Glutamatergic neuron (in vitro differentiated cells): Measurements from ENCODE around the gene TAF1B. TPM values are rescaled to one million over a fixed set of nuclear protein-coding genes. Genes with fewer than 3 reads are reported as not detected.

Experiments
- DNase-seq: peaks from one replicate; pipeline ENCODE4 v3.0.0; 2022
- H3K27ac Mint-ChIP-seq: one replicate; pipeline ENCODE4 v1.8.0; 2020; ENCODE audit warnings: mild to moderate bottlenecking, mixed read lengths, inconsistent platforms; ENCODE audit not compliant: unreplicated experiment
- H3K27me3 Mint-ChIP-seq: one replicate; pipeline ENCODE4 v1.8.0; 2020; ENCODE audit warnings: mild to moderate bottlenecking, moderate library complexity, mixed read lengths, inconsistent platforms; ENCODE audit not compliant: unreplicated experiment
- H3K36me3 Mint-ChIP-seq: one replicate; pipeline ENCODE4 v1.8.0; 2020; ENCODE audit warnings: mild to moderate bottlenecking, mixed read lengths, inconsistent platforms; ENCODE audit not compliant: unreplicated experiment
- H3K4me1 Mint-ChIP-seq: one replicate; pipeline ENCODE4 v1.8.0; 2020; ENCODE audit warnings: mild to moderate bottlenecking, low read depth, mixed read lengths, inconsistent platforms; ENCODE audit not compliant: unreplicated experiment
- H3K4me3 Mint-ChIP-seq: one replicate; pipeline ENCODE4 v1.8.0; 2020; ENCODE audit warnings: mild to moderate bottlenecking, mixed read lengths, inconsistent platforms; ENCODE audit not compliant: unreplicated experiment
- H3K9me3 Mint-ChIP-seq: one replicate; pipeline ENCODE4 v1.8.0; 2020; ENCODE audit warnings: mild to moderate bottlenecking, moderate library complexity, mixed read lengths, inconsistent platforms; ENCODE audit not compliant: unreplicated experiment
- CTCF ChIP-seq: fragments of 200-600 bp; sonication (generic); IDR thresholded peaks from one replicate; pipeline ENCODE4 v1.5.0; 2021; ENCODE audit not compliant: partially characterized antibody, unreplicated experiment
- total RNA-seq: library from RNA; stranded (reverse); fragmentation: NEBNext Ultra II Directional; extraction: Animal tissue kit (Norgen Biotek cat#: 25700); gene quantifications from one replicate; pipeline ENCODE4 v1.2.1, GENCODE V29; 2021; ENCODE audit not compliant: unreplicated experiment

TAF1B gene
- total RNA-seq, 1 donor from 2014 or later: 16.7 TPM

GRCh38 chr2:9867881-9868280 lies 24.6 kb downstream of the TAF1B start:
- peaks cover 1% of the 10 kb centered on the region for H3K9me3 Mint-ChIP-seq
- no peak overlapping the region for H3K27ac Mint-ChIP-seq
- no peaks in the 10 kb centered on the region for H3K36me3 Mint-ChIP-seq
- no peak for TF ChIP-seq CTCF
- H3K4me1 Mint-ChIP-seq: no peaks in the 10 kb centered on the region
- no peaks in the 10 kb centered on the region for H3K27me3 Mint-ChIP-seq
- DNase-seq: no peak
- H3K4me3 Mint-ChIP-seq: no peak overlapping the region

- H3K4me3 Mint-ChIP-seq: no peak overlapping the region
These were observed 30.1 kb downstream of the TAF1B start for GRCh38 chr2:9873337-9873736.

GRCh38 chr2:9877026-9877425 lies 33.8 kb downstream of the TAF1B start:
- H3K4me1 Mint-ChIP-seq: no peaks in the 10 kb centered on the region
- H3K36me3 Mint-ChIP-seq: peaks cover 4% of the 10 kb centered on the region
- H3K27ac Mint-ChIP-seq: no peak overlapping the region
- no peaks in the 10 kb centered on the region for H3K9me3 Mint-ChIP-seq
- H3K4me3 Mint-ChIP-seq: no peak overlapping the region
- no peak for TF ChIP-seq CTCF
- H3K27me3 Mint-ChIP-seq: no peaks in the 10 kb centered on the region
- DNase-seq: no peak

More at GRCh38 chr2:9873337-9873736, 30.1 kb downstream of the TAF1B start:
- Mint-ChIP-seq H3K36me3 (peaks cover 4% of the 10 kb centered on the region), H3K4me1 (no peaks in the 10 kb centered on the region), H3K9me3 (no peaks in the 10 kb centered on the region), H3K27me3 (no peaks in the 10 kb centered on the region), H3K27ac (no peak overlapping the region)
- DNase-seq: no peak
- TF ChIP-seq CTCF: no peak

- Mint-ChIP-seq H3K9me3 (no peaks in the 10 kb centered on the region), H3K27me3 (no peaks in the 10 kb centered on the region), H3K27ac (no peak overlapping the region), H3K36me3 (peaks cover 4% of the 10 kb centered on the region), H3K4me1 (no peaks in the 10 kb centered on the region), H3K4me3 (no peak overlapping the region)
- no peak for DNase-seq
- TF ChIP-seq CTCF: no peak
These were observed 34.5 kb downstream of the TAF1B start for GRCh38 chr2:9877726-9878125.

GRCh38 chr2:9879455-9880194 lies 36.4 kb downstream of the TAF1B start:
- H3K4me1 Mint-ChIP-seq: no peaks in the 10 kb centered on the region
- H3K9me3 Mint-ChIP-seq: no peaks in the 10 kb centered on the region
- DNase-seq: no peak
- H3K27ac Mint-ChIP-seq: no peak overlapping the region
- H3K4me3 Mint-ChIP-seq: no peak overlapping the region
- H3K27me3 Mint-ChIP-seq: no peaks in the 10 kb centered on the region
- no peak for TF ChIP-seq CTCF
- peaks cover 9% of the 10 kb centered on the region for H3K36me3 Mint-ChIP-seq
